Gastrocnemius medialis (tissue), 4 donors: ENCODE measurements around the gene NRROS. TPM values are rescaled to one million over a fixed set of nuclear protein-coding genes. Genes with fewer than 3 reads are reported as not detected.

Experiments used
- ATAC-seq, 2 donors: fragments of 150-250 bp; one replicate each; pipeline ENCODE4 v1.9.1; 2016
- DNase-seq, 2 donors: peaks; one replicate each; pipeline ENCODE4 v3.0.0-alpha.2; 2019
- H3K27ac ChIP-seq, 4 donors: fragments of 200-600 bp; sonication (generic); 1 replicate in 1 of 4; 2 replicates in 3 of 4; pipeline ENCODE4 v1.5.1; 2016 to 2018; ENCODE audit warnings: mild to moderate bottlenecking in 2 of 4, moderate library complexity in 1 of 4
- H3K27me3 ChIP-seq, 3 donors: fragments of 200-600 bp; sonication (generic) in 2 of 3; 1 replicate in 1 of 3; 2 replicates in 2 of 3; pipeline versions ENCODE4 v1.5.1 to v1.6.0; 2016 to 2019; ENCODE audit warnings: mild to moderate bottlenecking in 1 of 3, moderate library complexity in 1 of 3
- H3K36me3 ChIP-seq, 2 donors: fragments of 200-600 bp; sonication (generic) in 1 of 2; one replicate each; pipeline ENCODE4 v1.5.1; 2017 to 2018
- H3K4me1 ChIP-seq, 2 donors: fragments of 200-600 bp; sonication (generic) in 1 of 2; one replicate each; pipeline ENCODE4 v1.5.1; 2016 to 2017; ENCODE audit warnings: mild to moderate bottlenecking in 2 of 2
- H3K4me3 ChIP-seq, 4 donors: fragments of 200-600 bp; sonication (generic) in 3 of 4; 1 replicate in 1 of 4; 2 replicates in 3 of 4; pipeline ENCODE4 v1.5.1; 2016 to 2019; ENCODE audit warnings: mild to moderate bottlenecking in 2 of 4
- H3K9me3 ChIP-seq, 3 donors: fragments of 200-600 bp; sonication (generic) in 2 of 3; 1 replicate in 1 of 3; 2 replicates in 2 of 3; pipeline ENCODE4 v1.5.1; 2016 to 2019
- POLR2A ChIP-seq, 2 donors: fragments of 450-650 bp; IDR thresholded peaks; one replicate each; pipeline ENCODE4 v1.6.1; 2017; ENCODE audit warnings: antibody characterized with exemption in 2 of 2, mild to moderate bottlenecking in 2 of 2, moderate library complexity in 2 of 2
- in situ Hi-C, 4 donors: fragments of 200-750 bp; cut with MboI; loops; one replicate each; pipeline versions ENCODE4 v1.15.0 to v1.8.0; 2017; ENCODE audit warnings: low sequenced_read_pairs in 4 of 4
- intact Hi-C: fragments of 100-400 bp; cut with DNase I; formaldehyde crosslinking; loops from one replicate; pipeline ENCODE4 v1.15.1; 2023; ENCODE audit warnings: low total_unique reads
- total RNA-seq, 4 donors: library from RNA; depleted of rRNA; stranded (reverse); fragments of >200 nt; gene quantifications; one replicate each; pipeline versions ENCODE4 v1.1.0 to v1.2.3, GENCODE V29; 2016
- TF ChIP-seq, protein P1 (sequence below), 5 experiments: fragments of 450-650 bp in 3 of 5; fragments of 200-600 bp in 2 of 5; sonication (generic) in 2 of 5; IDR thresholded peaks in 4 of 5; conservative IDR thresholded peaks in 1 of 5; 1 replicate in 4 of 5; 2 replicates in 1 of 5; pipeline ENCODE4 v1.5.1; 2016 to 2019; ENCODE audit warnings: antibody characterized with exemption in 5 of 5, mild to moderate bottlenecking in 3 of 5, moderate library complexity in 3 of 5

The NRROS gene
- total RNA-seq, 4 donors from 2014 or later, result 0.31 to 1.7 (median 0.96) TPM

DNA sequence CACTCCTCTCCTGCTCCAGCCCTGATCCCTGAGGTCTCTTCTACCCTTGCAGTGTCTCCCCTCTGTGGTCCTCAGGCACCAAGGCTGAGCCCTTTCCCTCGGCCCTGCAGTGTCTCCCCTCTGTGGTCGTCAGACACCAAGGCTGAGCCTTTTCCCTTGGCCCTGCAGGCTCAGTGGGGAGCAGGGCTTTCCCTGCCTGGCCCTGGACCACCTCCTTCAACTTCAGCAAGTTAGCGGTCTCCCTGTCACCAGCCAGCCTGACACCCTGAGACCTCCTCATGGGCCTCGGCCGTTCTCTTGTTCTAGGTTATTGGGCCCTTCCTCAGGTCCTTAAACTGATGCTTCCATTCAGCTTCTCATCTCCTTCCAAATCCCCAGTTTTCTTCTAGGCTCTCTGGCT lies 4.3 kb downstream of the NRROS start:
- no peaks in the 10 kb centered on the region for H3K4me1 ChIP-seq
- in situ Hi-C loops (no loop called here), intact Hi-C loops (no loop called here)
- no peaks in the 10 kb centered on the region for H3K36me3 ChIP-seq
- no peaks in the 10 kb centered on the region for H3K9me3 ChIP-seq
- TF ChIP-seq, protein P1, sequence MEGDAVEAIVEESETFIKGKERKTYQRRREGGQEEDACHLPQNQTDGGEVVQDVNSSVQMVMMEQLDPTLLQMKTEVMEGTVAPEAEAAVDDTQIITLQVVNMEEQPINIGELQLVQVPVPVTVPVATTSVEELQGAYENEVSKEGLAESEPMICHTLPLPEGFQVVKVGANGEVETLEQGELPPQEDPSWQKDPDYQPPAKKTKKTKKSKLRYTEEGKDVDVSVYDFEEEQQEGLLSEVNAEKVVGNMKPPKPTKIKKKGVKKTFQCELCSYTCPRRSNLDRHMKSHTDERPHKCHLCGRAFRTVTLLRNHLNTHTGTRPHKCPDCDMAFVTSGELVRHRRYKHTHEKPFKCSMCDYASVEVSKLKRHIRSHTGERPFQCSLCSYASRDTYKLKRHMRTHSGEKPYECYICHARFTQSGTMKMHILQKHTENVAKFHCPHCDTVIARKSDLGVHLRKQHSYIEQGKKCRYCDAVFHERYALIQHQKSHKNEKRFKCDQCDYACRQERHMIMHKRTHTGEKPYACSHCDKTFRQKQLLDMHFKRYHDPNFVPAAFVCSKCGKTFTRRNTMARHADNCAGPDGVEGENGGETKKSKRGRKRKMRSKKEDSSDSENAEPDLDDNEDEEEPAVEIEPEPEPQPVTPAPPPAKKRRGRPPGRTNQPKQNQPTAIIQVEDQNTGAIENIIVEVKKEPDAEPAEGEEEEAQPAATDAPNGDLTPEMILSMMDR (IDR thresholded peaks at IDR 0.05 in 4 of 5, conservative IDR thresholded peaks at IDR 0.05 in 1 of 5), result no peak
- TF ChIP-seq POLR2A (IDR thresholded peaks at IDR 0.05), result no peak
- ATAC-seq (no peak), DNase-seq (no peak)
- no peak overlapping the region for H3K4me3 ChIP-seq
- H3K27ac ChIP-seq, result no peak overlapping the region
- H3K27me3 ChIP-seq, result peaks cover 10 to 16% (median 14%) of the 10 kb centered on the region in 3 donors

DNA sequence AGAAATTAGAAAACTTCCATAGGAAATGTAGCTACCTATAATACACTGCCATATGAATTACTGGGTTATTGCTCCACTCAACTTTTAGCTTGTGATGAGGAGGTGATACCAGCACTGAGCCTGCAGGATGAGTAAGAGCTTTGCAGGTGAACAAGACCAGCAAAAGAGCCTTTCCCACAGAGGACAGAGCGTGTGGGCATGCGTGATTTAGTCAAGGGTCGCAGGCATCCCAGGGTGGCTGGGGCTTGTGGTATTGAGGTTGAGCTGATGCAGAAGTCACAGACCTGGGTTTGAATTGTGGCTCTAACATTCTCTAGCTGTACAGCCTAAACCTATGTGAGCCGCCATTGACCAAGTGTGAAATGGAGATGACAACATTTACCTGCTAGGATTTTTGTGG lies 5.6 kb downstream of the NRROS start:
- no peaks in the 10 kb centered on the region for H3K36me3 ChIP-seq
- intact Hi-C loops, result no loop called here
- no peak for ATAC-seq

DNA sequence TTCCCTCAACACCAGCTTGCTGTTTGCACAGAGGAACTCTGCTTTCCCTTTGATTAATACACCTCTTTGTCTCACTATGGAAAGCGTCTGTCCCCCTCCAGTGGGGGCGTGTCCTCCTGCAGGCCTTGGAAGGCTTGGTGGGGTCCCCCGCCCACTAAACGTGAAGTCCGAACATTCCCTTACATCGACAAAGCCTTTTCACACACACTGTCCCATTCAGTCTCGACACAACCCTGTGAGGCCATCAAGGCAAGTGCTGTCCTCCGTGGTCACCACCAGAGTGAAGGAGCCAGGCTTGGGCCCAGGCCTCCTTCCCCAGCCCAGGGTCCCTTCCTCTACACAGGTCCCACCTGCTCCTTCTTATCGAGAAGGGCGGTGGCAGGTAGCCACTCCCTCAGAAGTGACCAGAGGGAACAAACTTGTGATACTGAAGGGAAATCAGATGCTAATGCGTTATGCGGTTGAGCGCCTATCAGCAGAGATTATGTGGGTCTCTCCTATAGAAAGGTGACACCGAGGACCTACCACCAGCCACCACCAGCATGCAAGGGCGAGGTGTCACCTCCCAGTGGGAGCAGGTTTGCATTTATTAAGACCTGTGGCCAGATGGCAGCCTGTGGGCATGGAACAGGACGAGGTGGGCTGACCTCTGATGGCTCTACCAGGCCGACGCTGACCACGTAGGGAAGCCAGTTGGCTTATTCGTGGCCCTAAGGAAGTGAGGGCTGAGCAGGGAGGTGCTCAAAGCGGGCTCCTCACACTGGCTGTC lies 6.6 kb downstream of the NRROS start:
- no peak for DNase-seq
- in situ Hi-C loops (no loop called here), intact Hi-C loops (no loop called here)
- H3K36me3 ChIP-seq, result no peaks in the 10 kb centered on the region
- no peaks in the 10 kb centered on the region for H3K9me3 ChIP-seq
- no peak for ATAC-seq
- H3K27ac ChIP-seq, result no peak overlapping the region
- no peak overlapping the region for H3K4me3 ChIP-seq
- no peaks in the 10 kb centered on the region for H3K4me1 ChIP-seq
- no peaks in the 10 kb centered on the region for H3K27me3 ChIP-seq
- TF ChIP-seq, protein P1 (IDR thresholded peaks at IDR 0.05 in 4 of 5, conservative IDR thresholded peaks at IDR 0.05 in 1 of 5), result no peak
- TF ChIP-seq POLR2A (IDR thresholded peaks at IDR 0.05), result no peak

More for the DNA sequence above, 5.6 kb downstream of the NRROS start:
- H3K9me3 ChIP-seq, result no peaks in the 10 kb centered on the region
- H3K4me1 ChIP-seq, result no peaks in the 10 kb centered on the region
- peaks cover 3 to 9% (median 8%) of the 10 kb centered on the region in 3 donors for H3K27me3 ChIP-seq
- H3K4me3 ChIP-seq, result no peak overlapping the region
- no peak for DNase-seq
- TF ChIP-seq, protein P1 (IDR thresholded peaks at IDR 0.05 in 4 of 5, conservative IDR thresholded peaks at IDR 0.05 in 1 of 5), result no peak
- H3K27ac ChIP-seq, result no peak overlapping the region
- in situ Hi-C loops, result no loop called here

DNA sequence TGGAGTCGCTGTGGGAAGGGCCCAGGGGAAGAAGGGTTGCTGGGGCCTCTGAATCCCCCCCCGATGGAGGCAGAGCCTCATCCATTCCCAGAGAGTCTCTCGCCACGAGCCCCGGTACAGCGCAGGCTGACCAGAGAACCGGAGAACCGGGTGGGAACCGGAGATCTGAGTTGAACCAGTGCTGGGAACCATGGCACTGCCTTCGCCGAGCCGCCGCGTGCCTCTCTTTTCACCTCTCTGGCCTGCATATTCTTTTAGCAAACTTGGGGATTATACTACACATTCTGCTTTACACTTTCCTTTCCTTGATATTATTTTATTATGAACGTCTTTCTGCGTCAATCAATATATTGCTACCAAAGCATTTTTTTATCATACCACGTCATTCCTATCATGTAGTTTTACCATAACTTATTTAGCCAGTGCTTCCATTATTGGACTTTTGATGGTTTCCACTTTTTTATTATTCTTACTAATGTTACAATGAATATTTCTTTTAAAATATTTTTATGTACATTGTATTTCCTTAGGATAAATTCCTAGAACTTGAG lies 7.2 kb downstream of the NRROS start:
- Histone ChIP-seq H3K4me3 (no peak overlapping the region), H3K27ac (no peak overlapping the region), H3K4me1 (no peaks in the 10 kb centered on the region), H3K36me3 (no peaks in the 10 kb centered on the region), H3K27me3 (no peaks in the 10 kb centered on the region), H3K9me3 (no peaks in the 10 kb centered on the region)
- ATAC-seq, result no peak
- no peak for TF ChIP-seq POLR2A (IDR thresholded peaks at IDR 0.05)
- TF ChIP-seq, protein P1 (IDR thresholded peaks at IDR 0.05 in 4 of 5, conservative IDR thresholded peaks at IDR 0.05 in 1 of 5), result no peak
- in situ Hi-C loops, result no loop called here
- intact Hi-C loops, result no loop called here
- DNase-seq, result no peak
